GM18858 (cell line): ENCODE measurements around the gene ASAP3.

Source experiments
- ATAC-seq: cut with Tn5 transposase; IDR thresholded peaks from one replicate; pipeline ENCODE4 v1.9.1; 2021; ENCODE audit not compliant: unreplicated experiment

ASAP3 gene

DNA sequence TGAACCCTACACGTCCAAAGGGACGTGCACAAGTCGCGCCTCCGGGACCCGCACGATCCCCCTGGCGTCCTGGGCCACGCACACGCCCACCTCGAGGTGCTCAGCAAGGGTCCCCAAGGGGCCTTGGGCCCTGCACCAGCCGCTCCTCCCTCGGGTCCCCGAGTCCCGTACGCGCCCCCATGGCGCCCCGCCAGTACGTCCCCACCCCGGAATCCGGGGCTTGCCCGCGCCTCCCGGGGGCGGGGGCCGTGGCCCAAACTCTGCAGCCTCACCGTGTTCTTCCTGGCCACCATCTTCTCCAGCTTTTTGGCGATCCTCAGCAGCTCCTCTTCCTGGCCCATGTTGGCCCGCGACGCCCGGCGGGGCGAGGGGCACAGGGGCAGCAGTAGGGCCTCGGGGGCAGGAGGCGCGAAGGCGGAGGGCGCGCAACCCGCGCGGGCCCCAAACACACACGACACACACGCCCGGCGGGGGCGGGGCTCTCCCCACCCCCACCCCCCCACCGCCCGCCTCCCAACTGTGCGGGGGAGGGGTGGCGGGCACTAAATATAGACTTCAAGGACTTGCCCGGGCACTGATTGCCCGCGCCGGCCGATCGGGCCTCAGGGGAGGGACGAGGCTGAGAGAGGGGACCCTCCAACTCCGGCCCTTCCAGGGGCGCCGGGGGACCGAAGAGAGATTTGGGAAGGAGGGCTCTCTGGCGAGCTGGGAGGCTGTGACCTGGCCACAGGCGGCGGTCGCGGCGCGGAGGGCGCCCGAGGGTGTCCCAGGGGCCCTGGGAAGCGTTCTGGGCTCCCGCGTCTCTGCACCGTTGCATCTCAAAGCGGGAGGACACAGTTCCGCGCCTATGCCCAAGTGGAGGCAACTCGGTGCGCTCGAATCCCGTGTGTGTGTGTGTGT, 59.4 kb downstream of the ASAP3 start, which contains the start of gene TCEA3:
Gene TCEA3 (minus strand): TSS at position 456 of the 900 bp plus-strand sequence. CDS start 115 bp downstream, at position 341.
- ATAC-seq = no peak

DNA sequence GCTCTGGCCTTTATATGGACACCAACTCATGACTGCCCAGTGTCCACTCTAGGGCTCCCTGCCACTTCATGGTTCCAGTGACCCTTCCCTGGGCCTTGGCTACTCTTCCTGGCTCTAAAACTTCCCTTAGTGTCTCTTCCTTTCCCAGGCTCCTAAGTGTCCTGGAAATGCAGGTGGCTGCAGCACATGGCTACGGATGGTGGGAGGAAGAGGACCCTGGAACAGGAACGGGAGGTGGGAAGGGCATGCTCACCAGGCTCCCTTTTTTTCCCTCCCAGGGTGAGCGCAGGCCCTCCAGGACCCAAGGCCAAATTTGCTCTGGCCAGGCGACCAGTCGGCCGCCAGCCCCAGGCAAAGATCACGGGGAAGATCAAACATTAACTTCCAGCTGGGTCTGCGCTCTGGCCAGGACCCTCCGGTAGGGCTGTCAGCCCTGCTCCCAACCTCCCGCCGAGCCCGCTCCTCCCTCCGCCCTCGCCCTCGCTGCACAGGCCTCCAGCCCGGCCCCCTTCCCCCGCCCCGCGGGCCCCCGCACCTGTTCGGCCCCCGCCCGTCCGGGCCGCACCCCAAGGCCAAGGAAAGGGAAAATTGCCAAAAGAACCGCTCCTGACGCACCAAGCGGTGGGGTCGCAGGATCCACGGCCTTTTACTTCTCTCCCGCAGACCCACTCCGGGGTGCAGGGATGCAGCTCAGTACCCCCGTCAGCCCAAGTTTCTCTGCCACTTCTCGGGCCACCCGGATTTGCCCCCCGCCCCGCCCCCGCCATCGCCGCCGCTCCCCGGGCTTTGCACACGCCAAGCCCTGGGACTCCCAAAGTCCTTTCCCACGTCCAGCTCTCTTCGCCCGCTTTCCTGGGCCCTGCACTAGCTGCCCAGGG, 60.3 kb downstream of the ASAP3 start:
- ATAC-seq = no peak

- no peak for ATAC-seq
Observed at GRCh38 chr1:23422941-23423340, 61.0 kb downstream of the ASAP3 start.

GRCh38 chr1:23422241-23422877, 61.6 kb downstream of the ASAP3 start:
- ATAC-seq = no peak

- no peak for ATAC-seq
Observed at GRCh38 chr1:23421753-23422240, 62.2 kb downstream of the ASAP3 start.

GRCh38 chr1:23421343-23421742, 62.6 kb downstream of the ASAP3 start:
- no peak for ATAC-seq

- no peak for ATAC-seq
Observed at GRCh38 chr1:23420778-23421177, 63.2 kb downstream of the ASAP3 start.

DNA sequence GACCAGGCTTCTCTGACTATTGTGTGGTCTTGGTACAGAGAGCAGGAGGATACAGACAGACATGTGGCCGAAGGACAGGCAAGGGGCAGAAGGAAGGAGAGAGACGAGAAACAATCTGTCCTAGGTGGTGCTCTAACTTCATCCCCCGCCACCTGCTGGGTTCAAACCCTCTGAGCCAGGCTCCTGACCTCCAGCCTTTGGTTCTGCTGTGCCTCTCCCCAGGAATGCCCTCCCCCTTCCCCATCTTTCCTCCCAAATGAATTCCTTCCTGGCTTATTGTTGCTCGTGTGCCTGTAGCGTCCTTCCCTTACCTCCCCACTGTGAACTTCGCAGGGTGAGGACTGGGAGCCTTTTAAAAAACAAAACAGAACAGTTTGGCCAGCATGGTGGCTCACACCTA, 64.8 kb downstream of the ASAP3 start:
- ATAC-seq = no peak

DNA sequence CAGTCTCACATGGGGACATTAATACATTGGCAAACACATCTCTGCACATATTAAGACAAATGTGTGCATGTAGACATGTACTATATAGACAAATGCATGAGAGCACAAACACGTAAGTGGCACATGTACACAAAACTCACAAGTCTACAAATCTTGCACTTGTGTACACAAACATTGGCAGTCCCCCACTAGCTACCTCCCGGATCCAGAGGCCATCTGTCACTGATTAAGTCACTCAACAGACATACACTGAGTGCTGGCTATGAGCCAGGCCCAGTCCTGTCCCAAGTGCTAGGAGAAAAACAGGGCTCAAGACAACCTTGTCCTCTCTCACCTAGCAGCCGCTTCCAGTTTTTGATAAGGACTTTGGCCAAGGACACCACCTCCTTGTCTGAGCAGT, 66.4 kb downstream of the ASAP3 start:
- no peak for ATAC-seq

GRCh38 chr1:23416964-23417363, 67.0 kb downstream of the ASAP3 start:
- ATAC-seq = no peak

DNA sequence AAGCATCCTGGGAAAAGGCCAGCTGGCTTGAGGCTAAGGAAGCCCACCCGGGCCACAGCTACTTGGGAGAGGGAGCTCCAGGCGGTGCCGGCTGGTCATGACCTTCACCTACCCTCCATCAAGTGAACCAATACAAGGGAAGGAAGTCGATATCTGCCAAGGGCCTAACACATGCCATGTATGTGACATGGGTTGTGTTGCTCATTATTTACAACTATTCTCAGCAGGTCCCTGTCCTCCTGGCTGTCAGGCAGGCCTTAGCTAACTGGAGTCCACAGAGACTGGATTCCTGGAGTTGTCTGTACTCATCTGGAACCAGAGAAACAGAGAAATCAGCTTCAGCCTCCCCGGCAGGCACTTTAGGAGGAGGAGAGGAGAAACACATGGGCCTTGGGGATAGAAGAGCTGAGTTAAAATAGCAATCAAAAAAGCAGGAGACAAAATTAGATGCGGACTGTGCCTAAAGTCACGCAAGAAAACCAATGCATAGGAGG, 75.1 kb downstream of the ASAP3 start:
- ATAC-seq = no peak

- ATAC-seq = no peak
Observed at GRCh38 chr1:23407016-23407630, 76.9 kb downstream of the ASAP3 start.

- ATAC-seq = no peak
Observed at GRCh38 chr1:23405946-23406345, 78.0 kb downstream of the ASAP3 start.

GRCh38 chr1:23403735-23404486, 80.1 kb downstream of the ASAP3 start:
- no peak for ATAC-seq

- ATAC-seq = no peak
Observed at GRCh38 chr1:23403355-23403734, 80.6 kb downstream of the ASAP3 start.

DNA sequence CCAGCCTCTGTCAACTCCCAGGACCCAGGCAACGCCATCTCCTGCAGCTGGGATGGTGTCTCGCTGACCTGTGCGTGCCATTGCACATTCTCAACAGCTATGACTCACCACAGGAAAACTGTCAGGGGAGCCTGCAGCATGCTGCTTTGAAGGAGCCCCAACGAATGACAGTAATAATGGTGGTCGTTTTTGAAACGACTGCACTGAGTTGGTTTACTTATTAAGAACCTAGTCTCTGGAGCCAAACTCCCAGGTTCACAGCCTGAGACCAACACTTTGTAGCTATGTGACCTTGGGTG, 81.0 kb downstream of the ASAP3 start:
- no peak for ATAC-seq

DNA sequence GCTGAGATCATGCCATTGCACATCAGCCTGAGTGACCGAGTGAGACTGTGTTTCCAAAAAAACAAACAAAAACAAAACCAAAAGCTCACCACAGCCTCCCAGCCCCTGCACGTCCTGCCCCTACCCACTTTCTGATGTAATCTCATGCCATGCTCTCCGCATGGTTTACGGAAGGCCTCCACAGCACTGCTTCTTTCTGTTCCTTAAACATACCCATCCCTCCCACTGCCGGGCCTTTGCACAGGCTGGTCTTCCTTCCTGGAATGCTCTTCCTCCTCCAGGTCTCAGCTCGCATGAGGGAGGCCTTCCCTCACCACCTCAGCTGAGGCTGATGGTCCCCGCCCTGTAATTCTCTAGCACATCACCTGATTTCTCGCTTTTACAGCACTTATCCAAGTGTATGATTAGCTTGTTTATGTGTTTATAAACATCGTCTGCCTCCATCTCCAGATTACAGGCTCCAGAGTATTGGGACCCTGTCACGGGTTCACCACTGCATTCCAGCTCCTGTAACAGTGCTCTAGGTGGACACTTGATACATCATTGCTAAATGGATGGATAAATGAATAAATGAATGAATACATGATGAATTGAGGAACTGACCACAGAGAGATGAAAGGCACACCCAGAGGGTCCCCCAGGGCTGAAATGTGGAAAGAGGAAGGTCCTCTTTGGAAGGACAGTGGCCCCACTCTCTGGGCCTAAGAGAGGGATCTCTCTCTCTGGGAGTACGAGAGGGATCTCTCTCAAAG, 81.5 kb downstream of the ASAP3 start:
- ATAC-seq = no peak

DNA sequence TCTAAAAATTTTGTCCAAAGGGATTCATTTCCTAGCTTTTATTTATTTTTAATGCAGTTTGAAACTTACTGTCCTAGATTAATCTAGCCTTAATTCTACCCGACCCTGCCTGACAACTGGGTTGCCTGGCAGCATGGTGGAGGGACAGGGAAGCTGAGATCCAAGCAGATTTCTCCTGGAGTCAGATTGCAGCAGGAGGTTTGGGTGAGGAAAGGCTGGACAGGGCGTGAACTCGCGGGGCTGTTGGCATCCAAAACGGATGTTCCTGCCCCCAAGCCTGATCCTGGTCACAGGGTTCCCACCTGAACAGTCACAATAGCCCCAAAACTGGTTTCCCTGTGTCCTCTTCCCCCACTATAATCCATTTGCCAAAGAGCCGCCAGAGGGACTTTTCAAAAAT, 82.7 kb downstream of the ASAP3 start:
- ATAC-seq = no peak

- no peak for ATAC-seq
Observed at GRCh38 chr1:23400324-23401114, 83.5 kb downstream of the ASAP3 start.
